K562 (cell line): Measurements from ENCODE around the gene COA6. TPM values are rescaled to one million over a fixed set of nuclear protein-coding genes. Genes with fewer than 3 reads are reported as not detected.
A peak's percentile ranks its signal among the peaks of the same experiment; 100 is the strongest.

ENCODE experiments used
- ATAC-seq: fragments of 200-7000 bp; cut with Tn5 transposase; 3 replicates; pipeline ENCODE4 v1.9.1; 2020; ENCODE audit warnings: moderate library complexity
- BruUV-seq: library from RNA; stranded (reverse); fragments of 400-500 nt; replicated peaks from 2 replicates; lab custom pipeline; 2021; lab: Mats Ljungman, UMichigan
- CTCF ChIA-PET: fragments of 300-600 bp; formaldehyde crosslinking; extraction: SDS; loops from one replicate; lab custom pipeline; 2021; ENCODE audit warnings: low intra/inter-chr PET ratio; lab: Yijun Ruan, JAX
- POLR2A ChIA-PET: fragments of 300-600, 350-650 bp; sonication (Branson Sonifier 250); formaldehyde crosslinking; extraction: SDS; loops from one replicate; lab custom pipeline; 2021; ENCODE audit warnings: antibody characterized with exemption, inconsistent platforms; lab: Yijun Ruan, JAX
- DNase-seq, 4 experiments: peaks; one replicate each; pipeline versions ENCODE4 v3.0.0 to v3.0.0-alpha.2; 2011 to 2018; ENCODE audit warnings: low spot score in 3 of 4, mixed read lengths in 3 of 4; ENCODE audit errors: extremely low read depth in 1 of 4
- FAIRE-seq: peaks from 2 replicates; lab custom pipeline; 2011; peaks lifted over from hg19 to GRCh38; lab: Jason Lieb, UNC
- H2AFZ ChIP-seq: 2 replicates; pipeline ENCODE4 v1.6.0; 2011; ENCODE audit warnings: low read depth, low read length, control low read depth, inconsistent platforms
- H3K27ac ChIP-seq: fragments of 200-600 bp; 3 replicates; pipeline ENCODE4 v1.8.0; 2011; ENCODE audit warnings: low read depth, mild to moderate bottlenecking, control low read depth, inconsistent platforms, low read length, moderate library complexity, mixed read lengths; ENCODE audit errors: extremely low read depth
- H3K27me3 ChIP-seq, 2 experiments: fragments of 300-600 bp in 1 of 2; 2 replicates in 1 of 2; 3 replicates in 1 of 2; pipeline versions ENCODE4 v1.6.0 to v1.8.0; 2011; ENCODE audit warnings: inconsistent platforms in 2 of 2, low read length in 2 of 2, mild to moderate bottlenecking in 1 of 2, mixed read lengths in 1 of 2, moderate library complexity in 1 of 2; ENCODE audit not compliant: control insufficient read depth in 2 of 2, insufficient read depth in 2 of 2
- H3K36me3 ChIP-seq: fragments of 300-600 bp; 3 replicates; pipeline ENCODE4 v1.8.0; 2011; ENCODE audit warnings: mild to moderate bottlenecking, low read length, inconsistent platforms; ENCODE audit not compliant: control insufficient read depth, insufficient read depth
- H3K4me1 ChIP-seq, 2 experiments: fragments of 200-600 bp in 1 of 2; replicated peaks in 1 of 2; 2 replicates in 1 of 2; 3 replicates in 1 of 2; pipeline versions ENCODE4 v1.5.1 to v1.8.0; 2011; ENCODE audit warnings: inconsistent platforms in 2 of 2, low read length in 2 of 2, mild to moderate bottlenecking in 1 of 2, mixed read lengths in 1 of 2, moderate library complexity in 1 of 2; ENCODE audit not compliant: control insufficient read depth in 2 of 2, insufficient read depth in 2 of 2
- H3K4me2 ChIP-seq: 2 replicates; pipeline ENCODE4 v1.6.1; 2011; ENCODE audit warnings: low read length, control low read depth, inconsistent platforms, mixed read lengths; ENCODE audit not compliant: insufficient read depth
- H3K4me3 ChIP-seq: fragments of 200-600 bp; sonication (generic), shearing (Covaris generic); 2 replicates; pipeline ENCODE4 v1.5.1; 2016; ENCODE audit warnings: control low read depth, inconsistent platforms
- H3K79me2 ChIP-seq: fragments of 200-600 bp; 3 replicates; pipeline ENCODE4 v1.8.0; 2011; ENCODE audit warnings: low read length, inconsistent platforms; ENCODE audit not compliant: control insufficient read depth, insufficient read depth
- H3K9ac ChIP-seq, 2 experiments: 2 replicates each; pipeline versions ENCODE4 v1.6.0 to v1.6.1; 2011; ENCODE audit warnings: low read depth in 2 of 2, low read length in 2 of 2, control low read depth in 1 of 2, inconsistent platforms in 1 of 2, mild to moderate bottlenecking in 1 of 2, mixed read lengths in 1 of 2; ENCODE audit not compliant: insufficient read depth in 1 of 2
- H3K9me1 ChIP-seq: one replicate; pipeline ENCODE4 v1.6.0; 2011; ENCODE audit warnings: inconsistent platforms, mild to moderate bottlenecking, low read length, moderate library complexity; ENCODE audit not compliant: control insufficient read depth, insufficient read depth
- H3K9me3 ChIP-seq: replicated peaks from 2 replicates; pipeline ENCODE4 v1.5.1; 2011; ENCODE audit warnings: low read depth, low read length, inconsistent platforms; ENCODE audit not compliant: control insufficient read depth, insufficient read depth
- H4K20me1 ChIP-seq: replicated peaks from 2 replicates; pipeline ENCODE4 v1.6.1; 2011; ENCODE audit warnings: low read length, inconsistent platforms, mixed read lengths; ENCODE audit not compliant: control insufficient read depth, insufficient read depth
- ARID1B ChIP-seq: fragments of 450-650 bp; IDR thresholded peaks from 2 replicates; pipeline ENCODE4 v1.6.1; 2016; ENCODE audit warnings: antibody characterized with exemption, mild to moderate bottlenecking, inconsistent platforms
- CBFA2T3 ChIP-seq: fragments of 450-650 bp; IDR thresholded peaks from 2 replicates; pipeline ENCODE4 v1.6.1; 2017
- MYC ChIP-seq, 2 experiments: fragments of 250-450 bp in 1 of 2; sonication (Bioruptor Pico) in 1 of 2; IDR thresholded peaks; 2 replicates each; pipeline versions ENCODE4 v1.5.1 to v1.6.1; 2012 to 2021; ENCODE audit warnings: low read depth in 2 of 2, borderline replicate concordance in 1 of 2, improper control_type of control experiment in 1 of 2, low read length in 1 of 2, mild to moderate bottlenecking in 1 of 2, moderate library complexity in 1 of 2
- NR0B1 ChIP-seq: fragments of 450-650 bp; IDR thresholded peaks from one replicate; pipeline ENCODE4 v1.6.1; 2018; ENCODE audit warnings: mild to moderate bottlenecking, moderate library complexity; ENCODE audit not compliant: partially characterized antibody
- WGBS: fragments of 100-300 bp; shearing (Covaris generic); methylation state at CpG from one replicate; pipeline ENCODE4 v1.1.6; 2016; ENCODE audit warnings: low coverage, mixed read lengths; ENCODE audit not compliant: insufficient coverage; ENCODE audit errors: missing lambda C conversion rate; 5-methylcytosine and 5-hydroxymethylcytosine counted together
- in situ Hi-C: fragments of 300-500 bp; cut with MboI; formaldehyde crosslinking; loops from 4 replicates; pipeline ENCODE4 v1.15.0; 2018; ENCODE audit warnings: inconsistent platforms, mixed read lengths
- intact Hi-C: fragments of 100-400 bp; cut with micrococcal nuclease; formaldehyde crosslinking; loops from 2 replicates; pipeline ENCODE4 v1.14.2; 2022
- polyA plus RNA-seq, 8 experiments: library from polyadenylated mRNA; depleted of rRNA in 4 of 8; stranded (reverse) in 5 of 8; unstranded in 3 of 8; fragments of >200 nt; fragmentation: Nextera tagmentation in 2 of 8; fragmentation: Illumina TruSeq in 1 of 8; extraction: Ambion mirVana in 2 of 8; extraction: Trizol in 1 of 8; gene quantifications; 2 replicates each; pipeline versions ENCODE4 v1.2.1 to v1.2.3, GENCODE V29; 2011 to 2014; ENCODE audit warnings: inconsistent platforms in 1 of 8, missing spikeins in 1 of 8
- total RNA-seq, 7 experiments: library from RNA; depleted of rRNA in 6 of 7; stranded (reverse); fragments of >200 nt in 6 of 7; fragmentation: Illumina TruSeq in 2 of 7; extraction: Trizol in 2 of 7; gene quantifications; 2 replicates each; pipeline versions ENCODE4 v1.2.1 to v1.2.3, GENCODE V29; 2011 to 2021; ENCODE audit warnings: low replicate concordance in 1 of 7

COA6 gene
- total and polyA plus RNA-seq, 9 of the 15 experiments (the other 6 are each of a cell fraction or from before 2014, with no cell fraction given): 77.7 to 187 (median 134) TPM

GRCh38 chr1:234401658-234402057, 28.4 kb downstream of the COA6 start:
- DNase-seq (no peak), FAIRE-seq (no peak), ATAC-seq (peak; percentile 81)
- Histone ChIP-seq H4K20me1 (no peaks in the 10 kb centered on the region), H3K27ac (no peak overlapping the region), H2AFZ (no peak overlapping the region), H3K36me3 (no peaks in the 10 kb centered on the region; the same call in 2 of the 3 replicates), H3K79me2 (no peaks in the 10 kb centered on the region), H3K27me3 (no peaks in the 10 kb centered on the region), H3K9ac (no peak overlapping the region), H3K9me1 (no peaks in the 10 kb centered on the region), H3K4me1 (peaks cover 0 to under 1% of the 10 kb centered on the region in 2 experiments; a peak in 1 of 5 replicates), H3K4me2 (no peak overlapping the region), H3K9me3 (no peaks in the 10 kb centered on the region), H3K4me3 (no peak overlapping the region)
- intact Hi-C loops (no loop called here), in situ Hi-C loops (no loop called here)
- no TSS peak for BruUV-seq
- TF ChIP-seq MYC (IDR thresholded peaks at IDR 0.05; ENCODE audit: low read depth, low read length): no peak
- TF ChIP-seq MYC (CRISPR knock-in tag; IDR thresholded peaks at IDR 0.05; ENCODE audit: borderline replicate concordance, low read depth): no peak
- TF ChIP-seq ARID1B: 0 out of 2 replicates have a peak, but pooled peaks have one; percentile 9
- TF ChIP-seq CBFA2T3: peak; percentile 13; the same call in 1 of the 2 replicates
- TF ChIP-seq NR0B1: no peak
- POLR2A ChIA-PET: no interaction called here
- 76% methylated on average over 3 of the region's 3 CpGs for WGBS
- CTCF ChIA-PET: no interaction called here
